ENCODE results near the gene PARD6G. TPM values are rescaled to one million over a fixed set of nuclear protein-coding genes. Genes with fewer than 3 reads are reported as not detected.
"Not testable (repeated sequence)": the region's sequence is repeated elsewhere in the genome, so short reads cannot be mapped to it uniquely, and the experiment has no call there.

PARD6G gene
- total RNA-seq, 5 donors from 2014 or later (not counting 1 experiment from before 2014, with no cell fraction given) = 0.15 to 0.96 (median 0.50) TPM; not detected in 1

- Mint-ChIP-seq H3K27ac (no peak overlapping the region), H3K4me3 (no peak overlapping the region), H3K4me1 (peaks cover 5 to 7% (median 7%) of the 10 kb centered on the region in 3 donors), H3K36me3 (no peaks in the 10 kb centered on the region), H3K9me3 (no peaks in the 10 kb centered on the region), H3K27me3 (peaks cover 39 to 56% of the 10 kb centered on the region in 2 donors)
- Histone ChIP-seq H3K4me3 (ENCODE audit: control insufficient read depth in 1 of 2, extremely low read depth in 1 of 2, low read length in 1 of 2) (no peak overlapping the region), H3K36me3 (ENCODE audit: control insufficient read depth in 2 of 2, extremely low read depth in 1 of 2, insufficient read depth in 1 of 2, low read length in 1 of 2) (no peaks in the 10 kb centered on the region), H3K4me1 (ENCODE audit: control insufficient read depth in 1 of 2, extremely low read depth in 1 of 2, insufficient read depth in 2 of 2, low read length in 2 of 2) (peaks cover 0 to 9% of the 10 kb centered on the region in 2 experiments), H3K9me3 (no peaks in the 10 kb centered on the region), H3K27me3 (replicated peaks in 1 of 2; ENCODE audit: control insufficient read depth in 2 of 2, extremely low read depth in 1 of 2, insufficient read depth in 2 of 2, low read length in 1 of 2) (peaks cover 0 to 44% of the 10 kb centered on the region in 2 experiments), H3K27ac (ENCODE audit: low read length) (no peak overlapping the region)
- POLR2A ChIA-PET = interaction anchor here in 1 of 2 donors (0.6 kb wide), 1 partner anchor 9 kb away, joined by 3 read pairs; no protein-coding TSS in a partner anchor
- DNase-seq (no peak), ATAC-seq (replicated peaks in 1 of 4) (no peak)
- CTCF ChIA-PET = no interaction called here
- WGBS (ENCODE audit: insufficient coverage) = 85% methylated on average over 5 of the region's 7 CpGs
These were observed 5.2 kb downstream of the PARD6G start for GRCh38 chr18:80241919-80242777.

- ChIA-PET CTCF (no interaction called here), POLR2A (no interaction called here)
- H3K9me3 ChIP-seq = no peaks in the 10 kb centered on the region
- no peak overlapping the region for H3K4me3 ChIP-seq (ENCODE audit: control insufficient read depth in 1 of 2, extremely low read depth in 1 of 2, low read length in 1 of 2)
- Mint-ChIP-seq H3K27me3 (peaks cover 30 to 45% of the 10 kb centered on the region in 2 donors), H3K4me1 (no peaks in the 10 kb centered on the region), H3K36me3 (no peaks in the 10 kb centered on the region), H3K27ac (no peak overlapping the region), H3K4me3 (no peak overlapping the region), H3K9me3 (peaks cover 0 to 3% (median 0%) of the 10 kb centered on the region in 3 donors)
- no peak for ATAC-seq (replicated peaks in 1 of 4)
- no peak for DNase-seq
- 85% methylated on average over 3 of the region's 5 CpGs for WGBS (ENCODE audit: insufficient coverage)
- no peak overlapping the region for H3K27ac ChIP-seq (ENCODE audit: low read length)
- H3K27me3 ChIP-seq (replicated peaks in 1 of 2; ENCODE audit: control insufficient read depth in 2 of 2, extremely low read depth in 1 of 2, insufficient read depth in 2 of 2, low read length in 1 of 2) = peaks cover 0 to 23% of the 10 kb centered on the region in 2 experiments
- no peaks in the 10 kb centered on the region for H3K36me3 ChIP-seq (ENCODE audit: control insufficient read depth in 2 of 2, extremely low read depth in 1 of 2, insufficient read depth in 1 of 2, low read length in 1 of 2)
- H3K4me1 ChIP-seq (ENCODE audit: control insufficient read depth in 1 of 2, extremely low read depth in 1 of 2, insufficient read depth in 2 of 2, low read length in 2 of 2) = no peaks in the 10 kb centered on the region
These were observed 7.5 kb downstream of the PARD6G start for GRCh38 chr18:80239830-80240229.

- no peaks in the 10 kb centered on the region for H3K4me1 ChIP-seq (ENCODE audit: control insufficient read depth in 1 of 2, extremely low read depth in 1 of 2, insufficient read depth in 2 of 2, low read length in 2 of 2)
- H3K9me3 ChIP-seq = no peaks in the 10 kb centered on the region
- Mint-ChIP-seq H3K27ac (no peak overlapping the region), H3K27me3 (peaks cover 30 to 37% of the 10 kb centered on the region in 2 donors), H3K36me3 (no peaks in the 10 kb centered on the region), H3K4me3 (no peak overlapping the region), H3K4me1 (no peaks in the 10 kb centered on the region), H3K9me3 (peaks cover 0 to 3% (median 0%) of the 10 kb centered on the region in 3 donors)
- 78% methylated on average over 2 of the region's 12 CpGs for WGBS (ENCODE audit: insufficient coverage)
- POLR2A ChIA-PET = no interaction called here
- CTCF ChIA-PET = no interaction called here
- H3K27ac ChIP-seq (ENCODE audit: low read length) = no peak overlapping the region
- H3K36me3 ChIP-seq (ENCODE audit: control insufficient read depth in 2 of 2, extremely low read depth in 1 of 2, insufficient read depth in 1 of 2, low read length in 1 of 2) = no peaks in the 10 kb centered on the region
- no peak for ATAC-seq (replicated peaks in 1 of 4)
- peaks cover 0 to 23% of the 10 kb centered on the region in 2 experiments for H3K27me3 ChIP-seq (replicated peaks in 1 of 2; ENCODE audit: control insufficient read depth in 2 of 2, extremely low read depth in 1 of 2, insufficient read depth in 2 of 2, low read length in 1 of 2)
- no peak for DNase-seq
- no peak overlapping the region for H3K4me3 ChIP-seq (ENCODE audit: control insufficient read depth in 1 of 2, extremely low read depth in 1 of 2, low read length in 1 of 2)
These were observed 8.6 kb downstream of the PARD6G start for GRCh38 chr18:80238651-80239260.

- H3K36me3 ChIP-seq (ENCODE audit: control insufficient read depth in 2 of 2, extremely low read depth in 1 of 2, insufficient read depth in 1 of 2, low read length in 1 of 2); H3K36me3 Mint-ChIP-seq; H3K27ac Mint-ChIP-seq; H3K9me3 ChIP-seq; H3K4me3 ChIP-seq (ENCODE audit: control insufficient read depth in 1 of 2, extremely low read depth in 1 of 2, low read length in 1 of 2); H3K4me1 ChIP-seq (ENCODE audit: control insufficient read depth in 1 of 2, extremely low read depth in 1 of 2, insufficient read depth in 2 of 2, low read length in 2 of 2); H3K4me1 Mint-ChIP-seq; H3K9me3 Mint-ChIP-seq; H3K27ac ChIP-seq (ENCODE audit: low read length); ATAC-seq (replicated peaks in 1 of 4); DNase-seq; POLR2A ChIA-PET; CTCF ChIA-PET; H3K4me3 Mint-ChIP-seq: not testable (repeated sequence)
- H3K27me3 ChIP-seq (replicated peaks in 1 of 2; ENCODE audit: control insufficient read depth in 2 of 2, extremely low read depth in 1 of 2, insufficient read depth in 2 of 2, low read length in 1 of 2) = peaks cover 0 to 27% of the 10 kb centered on the region in 2 experiments
- H3K27me3 Mint-ChIP-seq = peaks cover 24 to 34% of the 10 kb centered on the region in 2 donors
These were observed 9.8 kb downstream of the PARD6G start for GRCh38 chr18:80237519-80237918.

GRCh38 chr18:80234398-80234797, 12.9 kb downstream of the PARD6G start:
- Histone ChIP-seq H3K4me1 (ENCODE audit: control insufficient read depth in 1 of 2, extremely low read depth in 1 of 2, insufficient read depth in 2 of 2, low read length in 2 of 2) (no peaks in the 10 kb centered on the region), H3K36me3 (ENCODE audit: control insufficient read depth in 2 of 2, extremely low read depth in 1 of 2, insufficient read depth in 1 of 2, low read length in 1 of 2) (no peaks in the 10 kb centered on the region), H3K9me3 (no peaks in the 10 kb centered on the region), H3K27me3 (replicated peaks in 1 of 2; ENCODE audit: control insufficient read depth in 2 of 2, extremely low read depth in 1 of 2, insufficient read depth in 2 of 2, low read length in 1 of 2) (peaks cover 0 to 21% of the 10 kb centered on the region in 2 experiments), H3K27ac (ENCODE audit: low read length) (no peak overlapping the region), H3K4me3 (ENCODE audit: control insufficient read depth in 1 of 2, extremely low read depth in 1 of 2, low read length in 1 of 2) (no peak overlapping the region)
- no peak for DNase-seq
- H3K36me3 Mint-ChIP-seq = no peaks in the 10 kb centered on the region
- CTCF ChIA-PET = no interaction called here
- ATAC-seq (replicated peaks in 1 of 4) = no peak
- no peak overlapping the region for H3K27ac Mint-ChIP-seq
- no peaks in the 10 kb centered on the region for H3K4me1 Mint-ChIP-seq
- WGBS (ENCODE audit: insufficient coverage) = 86% methylated on average over 1 of the region's 2 CpGs
- POLR2A ChIA-PET = no interaction called here
- H3K27me3 Mint-ChIP-seq = peaks cover 19% of the 10 kb centered on the region in 2 donors
- H3K4me3 Mint-ChIP-seq = no peak overlapping the region
- peaks cover 0 to 3% (median 0%) of the 10 kb centered on the region in 3 donors for H3K9me3 Mint-ChIP-seq

GRCh38 chr18:80233899-80234298, 13.4 kb downstream of the PARD6G start:
- peaks cover 0 to 3% (median 0%) of the 10 kb centered on the region in 3 donors for H3K9me3 Mint-ChIP-seq
- H3K4me3 Mint-ChIP-seq = no peak overlapping the region
- no peaks in the 10 kb centered on the region for H3K36me3 Mint-ChIP-seq
- no peak overlapping the region for H3K4me3 ChIP-seq (ENCODE audit: control insufficient read depth in 1 of 2, extremely low read depth in 1 of 2, low read length in 1 of 2)
- no peaks in the 10 kb centered on the region for H3K4me1 ChIP-seq (ENCODE audit: control insufficient read depth in 1 of 2, extremely low read depth in 1 of 2, insufficient read depth in 2 of 2, low read length in 2 of 2)
- no peaks in the 10 kb centered on the region for H3K4me1 Mint-ChIP-seq
- ATAC-seq (replicated peaks in 1 of 4) (no peak), DNase-seq (no peak)
- WGBS (ENCODE audit: insufficient coverage) = 89% methylated on average over 8 of the region's 8 CpGs
- no peaks in the 10 kb centered on the region for H3K36me3 ChIP-seq (ENCODE audit: control insufficient read depth in 2 of 2, extremely low read depth in 1 of 2, insufficient read depth in 1 of 2, low read length in 1 of 2)
- no peaks in the 10 kb centered on the region for H3K9me3 ChIP-seq
- H3K27me3 ChIP-seq (replicated peaks in 1 of 2; ENCODE audit: control insufficient read depth in 2 of 2, extremely low read depth in 1 of 2, insufficient read depth in 2 of 2, low read length in 1 of 2) = peaks cover 0 to 24% of the 10 kb centered on the region in 2 experiments
- no peak overlapping the region for H3K27ac Mint-ChIP-seq
- POLR2A ChIA-PET = no interaction called here
- CTCF ChIA-PET = interaction anchor here in 1 of 2 donors (0.6 kb wide), 1 partner anchor 362 kb away, joined by 4 read pairs; no protein-coding TSS in a partner anchor
- peaks cover 19% of the 10 kb centered on the region in 2 donors for H3K27me3 Mint-ChIP-seq
- H3K27ac ChIP-seq (ENCODE audit: low read length) = no peak overlapping the region

Data from T-cell (primary cell).